Liver (tissue), 3 donors: ENCODE measurements around the gene BNC2.

ENCODE experiments used
- CTCF ChIP-seq: fragments of 150-350 bp; IDR thresholded peaks from 2 replicates; pipeline ENCODE4 v1.5.1; 2017; ENCODE audit warnings: improper control_type of control experiment, low read depth, low read length; ENCODE audit not compliant: missing input control
- EGR1 ChIP-seq, 2 donors: IDR thresholded peaks; 2 replicates each; pipeline ENCODE4 v1.6.1; 2016 to 2018; ENCODE audit warnings: antibody characterized with exemption in 2 of 2, low read depth in 2 of 2
- FOXA1 ChIP-seq: IDR thresholded peaks from 2 replicates; pipeline ENCODE4 v1.6.1; 2016; ENCODE audit warnings: antibody characterized with exemption
- GABPA ChIP-seq, 2 donors: IDR thresholded peaks in 1 of 2; conservative IDR thresholded peaks in 1 of 2; 2 replicates each; pipeline ENCODE4 v1.6.1; 2016; ENCODE audit warnings: antibody characterized with exemption in 2 of 2, mild to moderate bottlenecking in 1 of 2, moderate library complexity in 1 of 2
- JUND ChIP-seq, 2 donors: IDR thresholded peaks; 2 replicates each; pipeline ENCODE4 v1.6.1; 2016; ENCODE audit warnings: antibody characterized with exemption in 2 of 2
- MAX ChIP-seq: IDR thresholded peaks from 2 replicates; pipeline ENCODE4 v1.6.1; 2016; ENCODE audit warnings: antibody characterized with exemption
- RAD21 ChIP-seq, 2 donors: IDR thresholded peaks; 2 replicates each; pipeline ENCODE4 v1.6.1; 2016; ENCODE audit warnings: antibody characterized with exemption in 2 of 2, mild to moderate bottlenecking in 2 of 2
- SP1 ChIP-seq: IDR thresholded peaks from 2 replicates; pipeline ENCODE4 v1.6.1; 2018; ENCODE audit warnings: antibody characterized with exemption, mild to moderate bottlenecking
- TAF1 ChIP-seq: conservative IDR thresholded peaks from 2 replicates; pipeline ENCODE4 v1.6.1; 2016; ENCODE audit warnings: antibody characterized with exemption, mild to moderate bottlenecking
- YY1 ChIP-seq: IDR thresholded peaks from 2 replicates; pipeline ENCODE4 v1.6.1; 2016; ENCODE audit warnings: antibody characterized with exemption, mild to moderate bottlenecking
- TF ChIP-seq, protein P1 (sequence below): IDR thresholded peaks from 2 replicates; pipeline ENCODE4 v1.6.1; 2016; ENCODE audit warnings: antibody characterized with exemption
- TF ChIP-seq, protein P2 (sequence below): IDR thresholded peaks from 2 replicates; pipeline ENCODE4 v1.6.1; 2016; ENCODE audit warnings: antibody characterized with exemption
- donor health status: healthy.
- donor health status: healthy.

DNA sequence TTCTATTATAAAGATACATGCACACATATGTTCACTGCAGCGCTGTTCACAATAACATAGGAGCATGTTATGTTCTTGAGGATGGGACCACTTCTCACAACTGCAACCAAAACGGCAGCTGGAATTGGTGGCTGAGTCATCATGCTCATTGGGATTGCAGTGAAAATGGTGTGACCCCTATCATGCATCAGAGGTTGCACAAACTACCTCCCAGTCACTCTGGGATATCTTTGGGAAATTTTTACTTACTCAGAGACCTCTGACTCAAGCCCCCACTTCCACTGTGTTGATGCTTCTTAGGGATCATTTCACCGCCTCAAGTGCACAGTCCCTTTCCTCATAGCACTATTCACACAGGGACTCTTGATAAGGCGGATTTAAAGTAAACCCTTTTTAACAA is 474.1 kb downstream of the BNC2 start:
- TF ChIP-seq CTCF, result no peak
- TF ChIP-seq SP1, result no peak
- no peak for TF ChIP-seq MAX
- TF ChIP-seq RAD21 (IDR thresholded peaks at IDR 0.05), result no peak
- no peak for TF ChIP-seq EGR1 (IDR thresholded peaks at IDR 0.05; ENCODE audit: low read depth in 2 of 2)
- no peak for TF ChIP-seq TAF1
- no peak for TF ChIP-seq GABPA (IDR thresholded peaks at IDR 0.05 in 1 of 2, conservative IDR thresholded peaks at IDR 0.05 in 1 of 2)
- TF ChIP-seq, protein P1, sequence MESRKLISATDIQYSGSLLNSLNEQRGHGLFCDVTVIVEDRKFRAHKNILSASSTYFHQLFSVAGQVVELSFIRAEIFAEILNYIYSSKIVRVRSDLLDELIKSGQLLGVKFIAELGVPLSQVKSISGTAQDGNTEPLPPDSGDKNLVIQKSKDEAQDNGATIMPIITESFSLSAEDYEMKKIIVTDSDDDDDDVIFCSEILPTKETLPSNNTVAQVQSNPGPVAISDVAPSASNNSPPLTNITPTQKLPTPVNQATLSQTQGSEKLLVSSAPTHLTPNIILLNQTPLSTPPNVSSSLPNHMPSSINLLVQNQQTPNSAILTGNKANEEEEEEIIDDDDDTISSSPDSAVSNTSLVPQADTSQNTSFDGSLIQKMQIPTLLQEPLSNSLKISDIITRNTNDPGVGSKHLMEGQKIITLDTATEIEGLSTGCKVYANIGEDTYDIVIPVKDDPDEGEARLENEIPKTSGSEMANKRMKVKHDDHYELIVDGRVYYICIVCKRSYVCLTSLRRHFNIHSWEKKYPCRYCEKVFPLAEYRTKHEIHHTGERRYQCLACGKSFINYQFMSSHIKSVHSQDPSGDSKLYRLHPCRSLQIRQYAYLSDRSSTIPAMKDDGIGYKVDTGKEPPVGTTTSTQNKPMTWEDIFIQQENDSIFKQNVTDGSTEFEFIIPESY, result no peak
- no peak for TF ChIP-seq JUND (IDR thresholded peaks at IDR 0.05)
- TF ChIP-seq, protein P2, sequence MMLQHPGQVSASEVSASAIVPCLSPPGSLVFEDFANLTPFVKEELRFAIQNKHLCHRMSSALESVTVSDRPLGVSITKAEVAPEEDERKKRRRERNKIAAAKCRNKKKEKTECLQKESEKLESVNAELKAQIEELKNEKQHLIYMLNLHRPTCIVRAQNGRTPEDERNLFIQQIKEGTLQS, result no peak
- TF ChIP-seq FOXA1, result no peak
- TF ChIP-seq YY1, result no peak
